ENCODE results near the gene KCNE2. TPM values are rescaled to one million over a fixed set of nuclear protein-coding genes. Genes with fewer than 3 reads are reported as not detected.
A peak's percentile ranks its signal among the peaks of the same experiment; 100 is the strongest.

The KCNE2 gene
- total RNA-seq, 1 donor from 2014 or later = not detected

DNA sequence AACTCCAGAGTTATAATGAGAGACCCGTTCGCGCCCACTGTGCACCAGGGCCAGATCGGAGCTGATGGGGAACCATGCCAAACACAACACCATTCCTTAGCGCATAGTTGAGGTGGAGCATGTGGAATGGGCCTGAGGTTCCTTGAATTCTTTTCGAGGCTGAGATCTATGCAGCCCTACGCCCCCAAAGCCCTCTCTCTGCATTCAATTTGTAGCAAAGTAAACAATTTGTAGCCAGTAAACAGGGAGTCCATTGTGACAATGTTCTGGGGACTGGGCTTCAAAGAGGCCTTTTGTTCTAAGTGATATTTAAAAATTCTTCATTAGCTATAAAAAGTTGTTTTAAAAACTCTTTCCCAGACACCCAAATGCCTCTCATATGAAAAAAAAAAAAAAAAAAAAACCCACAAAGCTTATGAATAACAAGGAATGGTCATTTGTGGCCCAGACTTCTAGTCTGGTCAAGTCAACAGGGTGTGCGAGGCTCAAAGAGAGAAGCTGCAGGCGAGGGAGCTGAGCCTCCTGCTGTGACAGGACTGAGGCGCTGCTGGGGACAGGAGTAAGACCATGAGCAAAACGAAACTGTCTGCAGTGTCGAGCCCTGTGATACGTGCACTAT is 30.6 kb upstream of the KCNE2 start:
- DNase-seq (ENCODE audit: low read depth) (no peak), FAIRE-seq (no peak)
- Histone ChIP-seq H3K36me3 (ENCODE audit: control insufficient read depth, insufficient read depth, low read length) (no peaks in the 10 kb centered on the region), H3K4me3 (ENCODE audit: low read depth, low read length) (no peak overlapping the region), H3K27me3 (ENCODE audit: control insufficient read depth, insufficient read depth, low read length) (no peaks in the 10 kb centered on the region)
- TF ChIP-seq, protein P1, sequence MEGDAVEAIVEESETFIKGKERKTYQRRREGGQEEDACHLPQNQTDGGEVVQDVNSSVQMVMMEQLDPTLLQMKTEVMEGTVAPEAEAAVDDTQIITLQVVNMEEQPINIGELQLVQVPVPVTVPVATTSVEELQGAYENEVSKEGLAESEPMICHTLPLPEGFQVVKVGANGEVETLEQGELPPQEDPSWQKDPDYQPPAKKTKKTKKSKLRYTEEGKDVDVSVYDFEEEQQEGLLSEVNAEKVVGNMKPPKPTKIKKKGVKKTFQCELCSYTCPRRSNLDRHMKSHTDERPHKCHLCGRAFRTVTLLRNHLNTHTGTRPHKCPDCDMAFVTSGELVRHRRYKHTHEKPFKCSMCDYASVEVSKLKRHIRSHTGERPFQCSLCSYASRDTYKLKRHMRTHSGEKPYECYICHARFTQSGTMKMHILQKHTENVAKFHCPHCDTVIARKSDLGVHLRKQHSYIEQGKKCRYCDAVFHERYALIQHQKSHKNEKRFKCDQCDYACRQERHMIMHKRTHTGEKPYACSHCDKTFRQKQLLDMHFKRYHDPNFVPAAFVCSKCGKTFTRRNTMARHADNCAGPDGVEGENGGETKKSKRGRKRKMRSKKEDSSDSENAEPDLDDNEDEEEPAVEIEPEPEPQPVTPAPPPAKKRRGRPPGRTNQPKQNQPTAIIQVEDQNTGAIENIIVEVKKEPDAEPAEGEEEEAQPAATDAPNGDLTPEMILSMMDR (IDR thresholded peaks at IDR 0.05; ENCODE audit: insufficient read depth, low read length, severe bottlenecking) = no peak

DNA sequence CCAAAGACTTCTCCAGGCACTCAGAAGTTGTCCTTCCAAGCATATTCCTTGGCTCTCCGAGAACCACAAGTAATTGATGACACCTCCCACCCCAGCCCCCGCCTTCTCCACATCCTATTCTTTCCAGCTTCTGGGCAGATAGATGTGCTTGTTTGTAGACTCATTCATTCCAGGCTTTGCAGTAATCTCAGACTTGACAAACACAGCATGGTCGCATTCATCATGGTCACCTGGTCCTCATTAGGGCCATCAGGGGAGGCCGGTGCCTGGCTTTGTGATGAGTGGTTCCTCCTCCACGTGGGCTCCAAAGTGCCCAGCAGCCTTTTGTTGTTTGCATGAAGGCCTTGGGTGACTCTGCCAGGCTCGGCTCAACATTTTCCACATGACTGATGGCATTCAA is 28.5 kb upstream of the KCNE2 start:
- TF ChIP-seq, protein P1 (IDR thresholded peaks at IDR 0.05; ENCODE audit: insufficient read depth, low read length, severe bottlenecking) = no peak
- Histone ChIP-seq H3K4me3 (ENCODE audit: low read depth, low read length) (no peak overlapping the region), H3K36me3 (ENCODE audit: control insufficient read depth, insufficient read depth, low read length) (no peaks in the 10 kb centered on the region), H3K27me3 (ENCODE audit: control insufficient read depth, insufficient read depth, low read length) (no peaks in the 10 kb centered on the region)
- DNase-seq (ENCODE audit: low read depth) (no peak), FAIRE-seq (no peak)

DNA sequence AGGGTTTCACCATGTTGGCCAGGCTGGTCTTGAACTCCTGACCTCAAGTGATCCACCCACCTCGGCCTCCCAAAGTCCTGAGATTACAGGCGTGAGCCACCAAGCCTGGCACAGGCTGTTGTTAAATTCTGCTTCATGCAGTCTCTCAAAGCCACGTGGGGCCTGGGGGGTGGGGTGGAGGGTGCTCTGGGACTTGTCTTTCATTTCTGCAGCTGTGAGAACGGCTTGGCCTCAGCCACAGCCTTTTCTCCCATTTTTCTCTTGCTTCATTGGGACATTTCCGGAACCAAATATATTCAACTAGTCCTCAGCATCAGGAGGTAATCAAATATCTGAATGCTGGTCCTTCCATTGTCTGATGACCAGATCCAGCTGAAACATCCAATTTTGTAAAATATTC is 27.6 kb upstream of the KCNE2 start:
- no peak for DNase-seq (ENCODE audit: low read depth)
- FAIRE-seq = no peak
- H3K4me3 ChIP-seq (ENCODE audit: low read depth, low read length) = no peak overlapping the region
- TF ChIP-seq, protein P1 (IDR thresholded peaks at IDR 0.05; ENCODE audit: insufficient read depth, low read length, severe bottlenecking) = no peak
- H3K27me3 ChIP-seq (ENCODE audit: control insufficient read depth, insufficient read depth, low read length) = no peaks in the 10 kb centered on the region
- H3K36me3 ChIP-seq (ENCODE audit: control insufficient read depth, insufficient read depth, low read length) = no peaks in the 10 kb centered on the region

DNA sequence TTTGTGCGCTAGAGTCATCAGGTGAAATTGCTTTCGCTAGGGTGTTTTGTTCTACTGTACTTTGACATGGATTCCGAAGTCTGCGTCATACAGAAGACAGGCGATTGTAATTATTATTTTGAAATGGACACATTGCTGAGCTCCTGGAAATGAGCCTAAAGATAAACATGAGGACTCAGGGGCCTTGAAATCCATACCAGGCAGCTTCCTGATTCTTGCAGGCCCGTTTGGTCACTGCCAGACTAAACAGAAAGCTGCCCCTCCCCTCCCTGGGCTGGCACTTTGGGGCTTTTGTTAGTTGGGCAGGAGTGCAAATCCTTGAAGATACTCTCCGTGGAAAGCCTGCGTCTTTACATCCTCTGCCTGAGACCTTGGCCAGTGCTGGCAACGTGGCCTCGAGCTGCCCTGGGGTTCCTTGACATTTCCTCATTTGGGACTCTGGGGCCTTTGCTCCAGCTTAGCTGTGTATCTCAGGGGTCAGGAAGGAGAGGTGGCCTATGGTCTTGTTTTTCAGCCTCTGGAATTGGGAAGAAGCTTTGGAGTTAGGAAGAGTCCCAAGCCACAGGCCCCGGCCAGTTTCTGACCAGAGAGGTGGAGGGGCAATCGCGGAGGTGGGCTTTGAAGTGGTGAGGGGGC is 26.9 kb upstream of the KCNE2 start:
- Histone ChIP-seq H3K27me3 (ENCODE audit: control insufficient read depth, insufficient read depth, low read length) (no peaks in the 10 kb centered on the region), H3K4me3 (ENCODE audit: low read depth, low read length) (no peak overlapping the region), H3K36me3 (ENCODE audit: control insufficient read depth, insufficient read depth, low read length) (no peaks in the 10 kb centered on the region)
- TF ChIP-seq, protein P1 (IDR thresholded peaks at IDR 0.05; ENCODE audit: insufficient read depth, low read length, severe bottlenecking) = no peak
- FAIRE-seq (no peak), DNase-seq (ENCODE audit: low read depth) (peak; percentile 68)

DNA sequence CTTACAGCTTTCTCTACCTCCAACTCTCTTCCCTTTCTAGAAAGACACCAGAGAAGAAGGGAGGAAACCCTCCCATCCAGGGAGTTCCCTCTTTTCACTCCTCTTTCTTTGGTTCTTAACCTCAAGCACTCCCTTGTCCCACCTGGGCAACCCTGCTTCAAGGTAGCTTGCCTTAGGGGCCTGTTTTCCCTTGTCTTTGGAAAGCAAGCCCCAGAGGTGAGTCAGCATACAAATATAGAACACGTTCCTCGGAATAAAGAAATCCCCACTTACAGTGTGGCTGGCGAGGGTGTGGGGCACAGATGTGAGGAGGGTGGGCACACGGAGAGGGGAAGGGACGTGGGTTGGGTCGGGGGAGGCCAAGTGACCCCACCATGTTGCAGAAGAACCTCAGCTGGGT is 26.1 kb upstream of the KCNE2 start:
- FAIRE-seq (no peak), DNase-seq (ENCODE audit: low read depth) (peak; percentile 64)
- H3K4me3 ChIP-seq (ENCODE audit: low read depth, low read length) = no peak overlapping the region
- no peaks in the 10 kb centered on the region for H3K36me3 ChIP-seq (ENCODE audit: control insufficient read depth, insufficient read depth, low read length)
- TF ChIP-seq, protein P1 (IDR thresholded peaks at IDR 0.05; ENCODE audit: insufficient read depth, low read length, severe bottlenecking) = no peak
- H3K27me3 ChIP-seq (ENCODE audit: control insufficient read depth, insufficient read depth, low read length) = no peaks in the 10 kb centered on the region

DNA sequence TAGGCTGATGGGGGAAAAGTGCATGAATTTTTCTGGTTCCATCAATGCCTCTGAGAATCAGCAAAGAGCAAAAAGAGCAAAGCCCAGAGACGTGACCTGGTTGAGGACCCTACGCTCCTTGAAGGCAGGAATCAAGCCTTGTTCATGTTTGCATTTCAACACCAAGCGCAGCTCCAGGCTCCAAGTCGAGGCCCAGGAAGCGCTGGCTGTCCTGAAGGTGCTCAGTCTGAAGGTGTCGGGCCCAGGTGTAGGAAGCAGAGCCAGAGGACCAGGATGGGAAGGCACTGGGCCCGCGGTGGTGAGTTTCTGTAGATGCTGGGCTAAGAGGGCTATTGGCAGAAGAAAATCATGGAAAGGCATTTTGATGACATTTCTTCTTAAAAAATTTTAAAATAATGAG is 25.6 kb upstream of the KCNE2 start:
- DNase-seq (ENCODE audit: low read depth) (no peak), FAIRE-seq (no peak)
- TF ChIP-seq, protein P1 (IDR thresholded peaks at IDR 0.05; ENCODE audit: insufficient read depth, low read length, severe bottlenecking) = no peak
- no peak overlapping the region for H3K4me3 ChIP-seq (ENCODE audit: low read depth, low read length)
- H3K27me3 ChIP-seq (ENCODE audit: control insufficient read depth, insufficient read depth, low read length) = no peaks in the 10 kb centered on the region
- no peaks in the 10 kb centered on the region for H3K36me3 ChIP-seq (ENCODE audit: control insufficient read depth, insufficient read depth, low read length)

Measured in bronchial epithelial cell (primary cell).